Liver (tissue), 3 donors: ENCODE data around the gene LINGO4.

Source experiments
- GABPA ChIP-seq, 2 donors: IDR thresholded peaks in 1 of 2; conservative IDR thresholded peaks in 1 of 2; 2 replicates each; pipeline ENCODE4 v1.6.1; 2016; ENCODE audit warnings: antibody characterized with exemption in 2 of 2, mild to moderate bottlenecking in 1 of 2, moderate library complexity in 1 of 2
- HNF4G ChIP-seq: IDR thresholded peaks from 2 replicates; pipeline ENCODE4 v1.6.1; 2016; ENCODE audit warnings: antibody characterized with exemption
- RAD21 ChIP-seq, 2 donors: IDR thresholded peaks; 2 replicates each; pipeline ENCODE4 v1.6.1; 2016; ENCODE audit warnings: antibody characterized with exemption in 2 of 2, mild to moderate bottlenecking in 2 of 2
- RXRA ChIP-seq, 2 donors: IDR thresholded peaks; 2 replicates each; pipeline ENCODE4 v1.6.1; 2017 to 2018; ENCODE audit warnings: antibody characterized with exemption in 2 of 2, mild to moderate bottlenecking in 1 of 2
- TAF1 ChIP-seq: conservative IDR thresholded peaks from 2 replicates; pipeline ENCODE4 v1.6.1; 2016; ENCODE audit warnings: antibody characterized with exemption, mild to moderate bottlenecking
- YY1 ChIP-seq: IDR thresholded peaks from 2 replicates; pipeline ENCODE4 v1.6.1; 2016; ENCODE audit warnings: antibody characterized with exemption, mild to moderate bottlenecking
- TF ChIP-seq, protein P1 (sequence below): fragments of 150-350 bp; IDR thresholded peaks from 2 replicates; pipeline ENCODE4 v1.5.1; 2017; ENCODE audit warnings: improper control_type of control experiment, low read depth, low read length; ENCODE audit not compliant: missing input control
- TF ChIP-seq, protein P2 (sequence below): IDR thresholded peaks from 2 replicates; pipeline ENCODE4 v1.6.1; 2016; ENCODE audit warnings: antibody characterized with exemption, mild to moderate bottlenecking
- donor health status: healthy.
- donor health status: healthy.

- TF ChIP-seq HNF4G (no peak), RXRA (IDR thresholded peaks at IDR 0.05) (no peak), GABPA (IDR thresholded peaks at IDR 0.05 in 1 of 2, conservative IDR thresholded peaks at IDR 0.05 in 1 of 2) (no peak), YY1 (no peak), TAF1 (no peak), RAD21 (IDR thresholded peaks at IDR 0.05) (no peak)
- TF ChIP-seq, protein P1, sequence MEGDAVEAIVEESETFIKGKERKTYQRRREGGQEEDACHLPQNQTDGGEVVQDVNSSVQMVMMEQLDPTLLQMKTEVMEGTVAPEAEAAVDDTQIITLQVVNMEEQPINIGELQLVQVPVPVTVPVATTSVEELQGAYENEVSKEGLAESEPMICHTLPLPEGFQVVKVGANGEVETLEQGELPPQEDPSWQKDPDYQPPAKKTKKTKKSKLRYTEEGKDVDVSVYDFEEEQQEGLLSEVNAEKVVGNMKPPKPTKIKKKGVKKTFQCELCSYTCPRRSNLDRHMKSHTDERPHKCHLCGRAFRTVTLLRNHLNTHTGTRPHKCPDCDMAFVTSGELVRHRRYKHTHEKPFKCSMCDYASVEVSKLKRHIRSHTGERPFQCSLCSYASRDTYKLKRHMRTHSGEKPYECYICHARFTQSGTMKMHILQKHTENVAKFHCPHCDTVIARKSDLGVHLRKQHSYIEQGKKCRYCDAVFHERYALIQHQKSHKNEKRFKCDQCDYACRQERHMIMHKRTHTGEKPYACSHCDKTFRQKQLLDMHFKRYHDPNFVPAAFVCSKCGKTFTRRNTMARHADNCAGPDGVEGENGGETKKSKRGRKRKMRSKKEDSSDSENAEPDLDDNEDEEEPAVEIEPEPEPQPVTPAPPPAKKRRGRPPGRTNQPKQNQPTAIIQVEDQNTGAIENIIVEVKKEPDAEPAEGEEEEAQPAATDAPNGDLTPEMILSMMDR, result no peak
- TF ChIP-seq, protein P2, sequence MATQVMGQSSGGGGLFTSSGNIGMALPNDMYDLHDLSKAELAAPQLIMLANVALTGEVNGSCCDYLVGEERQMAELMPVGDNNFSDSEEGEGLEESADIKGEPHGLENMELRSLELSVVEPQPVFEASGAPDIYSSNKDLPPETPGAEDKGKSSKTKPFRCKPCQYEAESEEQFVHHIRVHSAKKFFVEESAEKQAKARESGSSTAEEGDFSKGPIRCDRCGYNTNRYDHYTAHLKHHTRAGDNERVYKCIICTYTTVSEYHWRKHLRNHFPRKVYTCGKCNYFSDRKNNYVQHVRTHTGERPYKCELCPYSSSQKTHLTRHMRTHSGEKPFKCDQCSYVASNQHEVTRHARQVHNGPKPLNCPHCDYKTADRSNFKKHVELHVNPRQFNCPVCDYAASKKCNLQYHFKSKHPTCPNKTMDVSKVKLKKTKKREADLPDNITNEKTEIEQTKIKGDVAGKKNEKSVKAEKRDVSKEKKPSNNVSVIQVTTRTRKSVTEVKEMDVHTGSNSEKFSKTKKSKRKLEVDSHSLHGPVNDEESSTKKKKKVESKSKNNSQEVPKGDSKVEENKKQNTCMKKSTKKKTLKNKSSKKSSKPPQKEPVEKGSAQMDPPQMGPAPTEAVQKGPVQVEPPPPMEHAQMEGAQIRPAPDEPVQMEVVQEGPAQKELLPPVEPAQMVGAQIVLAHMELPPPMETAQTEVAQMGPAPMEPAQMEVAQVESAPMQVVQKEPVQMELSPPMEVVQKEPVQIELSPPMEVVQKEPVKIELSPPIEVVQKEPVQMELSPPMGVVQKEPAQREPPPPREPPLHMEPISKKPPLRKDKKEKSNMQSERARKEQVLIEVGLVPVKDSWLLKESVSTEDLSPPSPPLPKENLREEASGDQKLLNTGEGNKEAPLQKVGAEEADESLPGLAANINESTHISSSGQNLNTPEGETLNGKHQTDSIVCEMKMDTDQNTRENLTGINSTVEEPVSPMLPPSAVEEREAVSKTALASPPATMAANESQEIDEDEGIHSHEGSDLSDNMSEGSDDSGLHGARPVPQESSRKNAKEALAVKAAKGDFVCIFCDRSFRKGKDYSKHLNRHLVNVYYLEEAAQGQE, result no peak
Measured at GRCh38 chr1:151798571-151798970, 6.6 kb downstream of the LINGO4 start.
